Heart right ventricle (tissue), 16 donors: ENCODE measurements around the gene CDIPT. TPM values are rescaled to one million over a fixed set of nuclear protein-coding genes. Genes with fewer than 3 reads are reported as not detected.
A peak's percentile ranks its signal among the peaks of the same experiment; 100 is the strongest.

Source experiments
- ATAC-seq, 8 donors: fragments of 200-7000 bp; cut with Tn5 transposase; one replicate each; pipeline ENCODE4 v1.9.1; 2020; ENCODE audit warnings: mild to moderate bottlenecking in 8 of 8, moderate library complexity in 8 of 8, moderate number of reproducible peaks in 1 of 8
- DNase-seq, 2 donors: peaks; one replicate each; pipeline ENCODE4 v3.0.0-alpha.2; 2020
- H3K27ac ChIP-seq, 10 donors: fragments of 200-600 bp; sonication (generic) in 2 of 10; one replicate each; pipeline versions ENCODE4 v1.5.0 to v1.8.0; 2020 to 2022; ENCODE audit warnings: mild to moderate bottlenecking in 3 of 10
- H3K27me3 ChIP-seq, 7 donors: fragments of 200-600 bp; one replicate each; pipeline ENCODE4 v1.8.0; 2021 to 2022; ENCODE audit warnings: mild to moderate bottlenecking in 2 of 7
- H3K36me3 ChIP-seq, 9 donors: fragments of 200-600 bp; sonication (generic) in 1 of 9; one replicate each; pipeline versions ENCODE4 v1.5.0 to v1.8.0; 2020 to 2022; ENCODE audit warnings: mild to moderate bottlenecking in 2 of 9
- H3K4me1 ChIP-seq, 9 donors: fragments of 200-600 bp; sonication (generic) in 1 of 9; one replicate each; pipeline versions ENCODE4 v1.5.0 to v1.8.0; 2020 to 2022; ENCODE audit warnings: mild to moderate bottlenecking in 4 of 9
- H3K4me3 ChIP-seq, 10 donors: fragments of 200-600 bp; sonication (generic) in 2 of 10; one replicate each; pipeline versions ENCODE4 v1.5.0 to v1.8.0; 2020 to 2022; ENCODE audit warnings: mild to moderate bottlenecking in 7 of 10, moderate library complexity in 2 of 10
- H3K9me3 ChIP-seq, 11 donors: fragments of 200-600 bp in 10 of 11; sonication (generic) in 2 of 11; one replicate each; pipeline versions ENCODE4 v1.5.0 to v1.8.0; 2013 to 2022; ENCODE audit warnings: mild to moderate bottlenecking in 2 of 11, control low read depth in 1 of 11, moderate library complexity in 1 of 11
- WGBS, 2 donors: extraction: QIAGEN DNeasy Blood & Tissue Kit; methylation state at CpG; one replicate each; pipeline ENCODE4 v1.1.7; 2013; ENCODE audit warnings: inconsistent platforms in 1 of 2; 5-methylcytosine and 5-hydroxymethylcytosine counted together
- intact Hi-C, 10 donors: fragments of 100-400 bp; cut with DNase I; formaldehyde crosslinking; loops; one replicate each; pipeline versions ENCODE4 v1.11.1 to v1.14.2; 2022
- polyA plus RNA-seq, 2 donors: library from polyadenylated mRNA; stranded (reverse); fragments of 200-250 nt; gene quantifications; one replicate each; pipeline ENCODE4 v1.2.3, GENCODE V29; 2013
- total RNA-seq, 10 donors: library from RNA; stranded (reverse); fragmentation: NEBNext Ultra II Directional in 3 of 10; extraction: Animal tissue kit (Norgen Biotek cat#: 25700) in 3 of 10; gene quantifications; one replicate each; pipeline versions ENCODE4 v1.2.1 to v1.2.4, GENCODE V29; 2021 to 2023
- TF ChIP-seq, protein P1 (sequence below), 9 donors: fragments of 200-600 bp; sonication (generic) in 2 of 9; IDR thresholded peaks; one replicate each; pipeline versions ENCODE4 v1.5.0 to v1.8.0; 2021 to 2022; ENCODE audit warnings: antibody characterized with exemption in 9 of 9, mild to moderate bottlenecking in 5 of 9, moderate library complexity in 1 of 9
- donor health status: Arrhythmogenic right ventricular cardiomyopathy.
- donor health status: ischemic (EF 13 %, LVEDD 7.1; RV severe dilation, severe dysfunction).
- donor health status: healthy with polysubstance abuse.
- donor health status: DM: no; HTN: yes; CAD: no.
- donor health status: DM: no; HTN: no; CAD: no.
- donor health status: ischemic (EF 25% LVEDD 6.9; RV normal size, moderate dysfunction).
- donor health status: ischemic (EF 25% LVEDD 5.7; RV mildly dilated, moderate dysfunction).
- donor health status: healthy.
- donor health status: DM: yes; HTN: yes; CAD: no.
- donor health status: Ischemic cardiomyopathy.
- donor health status: ischemic (EF 35%, LVEDD 5.7; RV mildly dilated, moderate dysfunction).
- donor health status: nonischemic (EF 11% LVEDD 7.7; RV severe dilation, severe dysfunction).
- donor health status: DM: yes; HTN: yes; CAD: no.
- donor health status: PGD.
- donor health status: ischemic (EF 29% LVEDD 5.4; RV normal size, mild dysfunction).
- donor health status: nonischemic (EF 23%, LVEDD 6.1; RV moderate dilation, normal function).

CDIPT gene
- total and polyA plus RNA-seq, 12 donors: 55.1 to 99.6 (median 72.7) TPM

DNA sequence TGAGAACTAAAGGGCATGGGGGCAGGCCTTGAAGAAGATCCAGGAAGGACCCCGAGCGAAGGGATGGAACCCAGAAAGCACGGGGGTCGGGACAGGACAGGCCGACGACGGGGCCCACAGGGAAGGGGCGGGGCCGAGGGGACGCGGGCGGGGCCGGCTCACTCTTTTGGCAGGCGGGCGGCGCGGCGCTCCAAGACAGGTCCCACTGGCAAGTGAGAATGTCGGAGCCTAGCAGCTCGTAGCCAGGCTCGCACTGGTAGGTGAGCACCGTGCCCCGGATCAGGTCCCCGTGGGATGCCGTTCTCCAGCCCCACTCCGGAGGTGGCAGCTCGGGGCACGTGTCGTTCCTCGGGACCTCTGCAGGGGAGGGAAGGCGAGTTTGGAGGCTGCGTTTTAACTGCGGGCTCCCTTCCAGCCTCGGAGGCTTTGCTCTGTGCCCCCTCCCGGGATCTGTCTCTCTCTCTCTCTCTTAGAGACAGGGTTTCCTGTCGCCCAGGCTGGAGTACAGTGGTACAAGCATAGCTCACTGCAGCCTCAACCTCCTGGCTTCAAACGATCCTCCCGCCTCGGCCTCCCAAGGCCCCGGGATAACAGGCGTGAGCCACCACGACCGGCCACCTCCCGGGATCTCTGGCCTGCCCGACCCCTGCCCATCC is 13.7 kb upstream of the CDIPT start:
- Histone ChIP-seq H3K27ac (no peak overlapping the region), H3K27me3 (peaks cover 3 to 52% (median 50%) of the 10 kb centered on the region in 7 donors), H3K36me3 (no peaks in the 10 kb centered on the region), H3K4me1 (peaks cover 0 to 12% (median 0%) of the 10 kb centered on the region in 9 donors), H3K9me3 (no peaks in the 10 kb centered on the region), H3K4me3 (peak overlapping the region in 8 of 10 donors; percentile 7 to 42 (median 22))
- 7 to 8% methylated on average over 44 to 45 of the region's 45 CpGs for WGBS, 2 donors
- DNase-seq (no peak), ATAC-seq (no peak)
- intact Hi-C loops: no loop called here
- TF ChIP-seq, protein P1, sequence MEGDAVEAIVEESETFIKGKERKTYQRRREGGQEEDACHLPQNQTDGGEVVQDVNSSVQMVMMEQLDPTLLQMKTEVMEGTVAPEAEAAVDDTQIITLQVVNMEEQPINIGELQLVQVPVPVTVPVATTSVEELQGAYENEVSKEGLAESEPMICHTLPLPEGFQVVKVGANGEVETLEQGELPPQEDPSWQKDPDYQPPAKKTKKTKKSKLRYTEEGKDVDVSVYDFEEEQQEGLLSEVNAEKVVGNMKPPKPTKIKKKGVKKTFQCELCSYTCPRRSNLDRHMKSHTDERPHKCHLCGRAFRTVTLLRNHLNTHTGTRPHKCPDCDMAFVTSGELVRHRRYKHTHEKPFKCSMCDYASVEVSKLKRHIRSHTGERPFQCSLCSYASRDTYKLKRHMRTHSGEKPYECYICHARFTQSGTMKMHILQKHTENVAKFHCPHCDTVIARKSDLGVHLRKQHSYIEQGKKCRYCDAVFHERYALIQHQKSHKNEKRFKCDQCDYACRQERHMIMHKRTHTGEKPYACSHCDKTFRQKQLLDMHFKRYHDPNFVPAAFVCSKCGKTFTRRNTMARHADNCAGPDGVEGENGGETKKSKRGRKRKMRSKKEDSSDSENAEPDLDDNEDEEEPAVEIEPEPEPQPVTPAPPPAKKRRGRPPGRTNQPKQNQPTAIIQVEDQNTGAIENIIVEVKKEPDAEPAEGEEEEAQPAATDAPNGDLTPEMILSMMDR (IDR thresholded peaks at IDR 0.05): no peak

DNA sequence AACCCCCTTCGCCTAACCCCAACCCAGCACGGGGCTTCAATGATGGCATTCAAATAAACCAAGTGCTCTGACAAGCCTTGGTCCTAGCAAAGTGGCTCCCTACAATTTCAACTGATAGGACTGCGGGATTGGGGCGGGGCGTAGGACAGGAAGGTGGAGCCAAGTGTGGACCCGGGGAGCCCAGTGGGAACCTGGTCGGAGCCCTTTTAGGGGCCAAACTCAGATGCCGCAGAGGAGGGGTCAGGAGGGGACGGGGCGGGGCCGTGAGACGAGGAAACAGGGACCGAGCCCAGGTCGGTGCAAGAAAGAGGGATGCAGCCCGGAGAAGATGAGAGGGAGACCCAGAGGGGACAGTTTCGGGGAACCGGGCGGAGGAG is 13.2 kb upstream of the CDIPT start:
- 16 to 20% methylated on average over 18 of the region's 18 CpGs for WGBS, 2 donors
- DNase-seq (no peak), ATAC-seq (no peak)
- TF ChIP-seq, protein P1 (IDR thresholded peaks at IDR 0.05): no peak
- intact Hi-C loops: no loop called here
- Histone ChIP-seq H3K36me3 (no peaks in the 10 kb centered on the region), H3K4me3 (peak overlapping the region in 7 of 10 donors; percentile 8 to 42 (median 22)), H3K9me3 (no peaks in the 10 kb centered on the region), H3K27ac (no peak overlapping the region), H3K27me3 (peaks cover 3 to 52% (median 50%) of the 10 kb centered on the region in 7 donors), H3K4me1 (peaks cover 0 to 12% (median 0%) of the 10 kb centered on the region in 9 donors)

DNA sequence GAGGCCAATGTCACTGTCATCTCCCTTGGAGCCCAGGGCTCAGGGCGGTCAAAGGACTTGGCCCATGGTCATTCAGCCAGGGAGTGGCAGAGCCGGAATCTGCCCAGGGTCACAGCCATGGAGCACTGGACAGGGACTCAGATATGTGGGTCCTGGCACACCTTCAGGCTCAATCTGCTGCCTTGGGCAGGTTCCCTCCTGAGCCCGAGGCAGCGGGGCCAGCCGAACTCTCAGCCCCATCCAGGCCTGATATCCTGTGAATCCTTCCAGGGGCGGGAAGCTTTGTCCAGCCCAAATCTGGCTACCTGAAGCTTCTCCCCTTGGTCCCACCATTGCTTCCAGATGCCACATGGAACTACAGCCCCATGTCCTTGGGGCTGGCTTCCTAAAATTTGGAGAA is 12.2 kb upstream of the CDIPT start:
- intact Hi-C loops: no loop called here
- H3K27me3 ChIP-seq: peaks cover 3 to 52% (median 47%) of the 10 kb centered on the region in 7 donors

DNA sequence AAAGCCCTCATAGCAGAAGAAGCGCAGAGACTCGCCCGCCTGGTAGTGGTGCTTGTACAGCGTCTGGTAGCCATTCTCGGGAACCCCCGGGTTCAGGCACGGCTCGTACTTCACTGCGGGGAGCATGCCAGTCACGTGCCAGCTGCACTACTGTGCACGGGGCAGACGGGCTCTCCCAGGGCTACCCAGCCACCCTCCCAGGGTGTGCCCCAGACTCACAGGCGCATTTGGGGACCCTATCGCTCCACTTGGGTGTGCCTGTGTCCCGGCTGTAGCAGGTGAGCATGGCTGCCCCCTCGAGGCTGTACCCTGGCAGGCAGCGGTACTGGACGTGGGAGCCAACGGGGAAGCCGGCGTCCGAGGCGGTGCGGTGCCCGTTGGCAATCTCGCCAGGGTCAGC is 10.3 kb upstream of the CDIPT start:
- intact Hi-C loops: no loop called here
- TF ChIP-seq, protein P1 (IDR thresholded peaks at IDR 0.05): no peak
- H3K27me3 ChIP-seq: peaks cover 0 to 37% (median 30%) of the 10 kb centered on the region in 7 donors
- WGBS, 2 donors: 91 to 92% methylated on average over 26 of the region's 26 CpGs
- no peaks in the 10 kb centered on the region for H3K36me3 ChIP-seq
- ATAC-seq (peak in 1 of 8 donors; percentile 50), DNase-seq (no peak)
- H3K27ac ChIP-seq: no peak overlapping the region
- H3K4me1 ChIP-seq: peaks cover 0 to 12% (median 0%) of the 10 kb centered on the region in 9 donors
- no peak overlapping the region for H3K4me3 ChIP-seq
- no peaks in the 10 kb centered on the region for H3K9me3 ChIP-seq

More for the DNA sequence above, 12.2 kb upstream of the CDIPT start:
- no peak overlapping the region for H3K27ac ChIP-seq
- H3K36me3 ChIP-seq: no peaks in the 10 kb centered on the region
- no peak for ATAC-seq
- TF ChIP-seq, protein P1 (IDR thresholded peaks at IDR 0.05): no peak
- no peak overlapping the region for H3K4me3 ChIP-seq
- H3K9me3 ChIP-seq: no peaks in the 10 kb centered on the region
- H3K4me1 ChIP-seq: peaks cover 0 to 12% (median 0%) of the 10 kb centered on the region in 9 donors
- WGBS, 2 donors: 91 to 92% methylated on average over 6 of the region's 6 CpGs
- DNase-seq: no peak
